Effector memory CD8-positive, alpha-beta T cell (primary cell): ENCODE measurements around the gene CROCC2.

Experiments used
- ATAC-seq: fragments of 150-1000 bp; cut with Tn5 transposase; replicated peaks from 2 replicates; pipeline ENCODE4 v1.10.0; 2021; ENCODE audit warnings: mild to moderate bottlenecking, moderate library complexity
- DNase-seq, 3 experiments: peaks; one replicate each; pipeline ENCODE4 v3.0.0; 2021
- H3K27ac Mint-ChIP-seq, 2 donors: one replicate each; pipeline ENCODE4 v1.8.0; 2022; ENCODE audit warnings: mild to moderate bottlenecking in 2 of 2, mixed read lengths in 2 of 2, moderate library complexity in 2 of 2
- H3K27me3 Mint-ChIP-seq, 2 donors: one replicate each; pipeline ENCODE4 v1.8.0; 2022; ENCODE audit warnings: mixed read lengths in 2 of 2
- H3K36me3 Mint-ChIP-seq: one replicate; pipeline ENCODE4 v1.8.0; 2022; ENCODE audit warnings: mild to moderate bottlenecking, moderate library complexity, mixed read lengths; ENCODE audit not compliant: insufficient read depth
- H3K4me1 Mint-ChIP-seq, 2 donors: one replicate each; pipeline ENCODE4 v1.8.0; 2022; ENCODE audit warnings: low read depth in 2 of 2, mixed read lengths in 2 of 2
- H3K4me3 Mint-ChIP-seq, 2 donors: one replicate each; pipeline ENCODE4 v1.8.0; 2022; ENCODE audit warnings: mild to moderate bottlenecking in 2 of 2, mixed read lengths in 2 of 2, moderate library complexity in 2 of 2
- H3K9me3 Mint-ChIP-seq, 2 donors: one replicate each; pipeline ENCODE4 v1.8.0; 2022; ENCODE audit warnings: mixed read lengths in 2 of 2

CROCC2 gene

DNA sequence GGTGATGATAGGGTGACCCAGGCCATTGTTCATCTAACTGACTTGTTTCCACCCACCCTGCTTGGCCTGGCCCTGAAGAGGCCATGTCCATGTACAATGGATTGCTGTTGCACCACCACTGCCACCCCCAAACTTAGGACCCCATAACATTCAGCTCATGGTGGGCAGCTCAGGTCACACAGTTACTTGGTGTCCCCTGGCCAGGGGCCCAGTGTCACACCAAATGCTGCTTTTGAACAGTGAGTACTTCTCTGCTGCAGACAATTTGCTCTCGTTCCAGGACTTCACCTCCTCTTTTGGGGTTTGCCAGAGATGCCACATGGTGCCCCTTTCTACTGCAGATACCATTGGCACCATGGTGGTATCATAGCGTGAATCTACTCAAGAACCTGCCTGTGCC is 21.9 kb upstream of the CROCC2 start:
- Mint-ChIP-seq H3K4me1 (no peaks in the 10 kb centered on the region), H3K27me3 (no peaks in the 10 kb centered on the region), H3K36me3 (no peaks in the 10 kb centered on the region), H3K27ac (no peak overlapping the region), H3K9me3 (no peaks in the 10 kb centered on the region), H3K4me3 (no peak overlapping the region)
- no peak for DNase-seq
- no peak for ATAC-seq

DNA sequence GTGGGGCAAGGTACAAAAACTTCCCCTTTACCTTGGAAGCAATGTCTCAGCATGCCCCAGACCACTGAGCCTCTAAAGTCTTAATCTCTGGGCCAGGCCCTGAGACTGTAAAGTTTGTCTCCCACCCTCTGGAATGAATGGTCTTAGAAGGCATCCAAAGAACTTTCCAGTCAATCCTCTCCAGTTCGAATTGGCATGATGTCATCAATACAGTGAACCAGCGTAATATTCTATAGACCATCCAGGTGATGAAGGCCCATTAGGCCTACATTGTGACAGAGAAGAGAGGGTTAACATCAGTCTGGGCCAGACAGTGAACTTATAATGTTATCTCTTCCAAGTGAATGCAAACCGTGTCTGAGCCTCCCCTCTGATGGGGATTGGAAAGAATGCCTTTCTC is 21.4 kb upstream of the CROCC2 start:
- H3K9me3 Mint-ChIP-seq = no peaks in the 10 kb centered on the region
- no peak overlapping the region for H3K27ac Mint-ChIP-seq
- no peaks in the 10 kb centered on the region for H3K4me1 Mint-ChIP-seq
- no peaks in the 10 kb centered on the region for H3K36me3 Mint-ChIP-seq
- no peak for ATAC-seq
- no peak for DNase-seq
- H3K4me3 Mint-ChIP-seq = no peak overlapping the region
- H3K27me3 Mint-ChIP-seq = no peaks in the 10 kb centered on the region

DNA sequence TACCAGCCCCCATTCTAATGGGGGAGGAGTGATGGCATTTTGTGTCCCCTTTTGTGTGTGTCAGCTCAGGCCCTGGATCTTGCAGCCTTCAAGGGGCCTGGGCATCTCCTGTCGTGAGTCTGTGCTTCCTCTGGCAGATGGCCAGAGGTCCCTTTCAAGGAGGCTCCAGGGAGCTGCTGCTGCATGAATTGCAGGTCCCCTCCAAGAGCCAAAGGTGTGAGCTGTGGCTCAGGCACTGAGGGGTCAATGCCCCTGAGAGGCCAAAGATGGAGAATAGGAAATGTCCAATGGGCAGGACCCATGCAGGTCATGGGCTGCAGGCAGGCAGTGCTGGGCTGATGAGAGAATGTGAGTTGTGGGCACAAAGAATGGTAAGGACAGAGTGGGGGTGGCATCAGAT is 20.6 kb upstream of the CROCC2 start:
- ATAC-seq (no peak), DNase-seq (no peak)
- Mint-ChIP-seq H3K9me3 (no peaks in the 10 kb centered on the region), H3K27me3 (no peaks in the 10 kb centered on the region), H3K27ac (no peak overlapping the region), H3K4me3 (no peak overlapping the region), H3K4me1 (no peaks in the 10 kb centered on the region), H3K36me3 (no peaks in the 10 kb centered on the region)

DNA sequence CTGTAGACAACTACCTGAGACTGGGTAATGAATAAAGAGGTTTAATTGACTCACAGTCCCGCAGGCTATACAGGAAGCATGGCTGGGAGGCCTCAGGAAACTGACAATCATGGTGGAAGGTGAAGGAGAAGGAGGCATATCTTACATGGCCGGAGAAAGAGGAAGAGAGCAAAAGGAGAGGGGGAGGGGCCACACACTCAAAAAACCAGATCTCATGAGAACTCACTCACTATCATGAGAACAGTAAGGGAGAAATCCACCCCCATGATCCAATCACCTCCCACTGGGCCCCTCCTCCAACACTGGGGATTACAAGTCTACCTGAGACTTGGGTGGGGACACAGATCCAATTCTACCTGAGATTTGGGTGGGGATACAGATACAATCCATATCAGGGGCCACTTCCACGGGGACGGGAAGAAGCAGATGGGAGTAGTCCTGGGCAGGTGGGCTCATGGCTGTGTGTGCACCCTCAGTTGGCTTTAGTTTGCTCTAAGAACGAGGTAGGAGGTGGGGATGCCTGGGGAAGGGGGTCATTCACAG is 20.0 kb upstream of the CROCC2 start:
- no peak for DNase-seq
- no peak for ATAC-seq
- Mint-ChIP-seq H3K4me3 (no peak overlapping the region), H3K27ac (no peak overlapping the region), H3K4me1 (no peaks in the 10 kb centered on the region), H3K9me3 (no peaks in the 10 kb centered on the region), H3K27me3 (no peaks in the 10 kb centered on the region), H3K36me3 (no peaks in the 10 kb centered on the region)

- no peak overlapping the region for H3K4me3 Mint-ChIP-seq
- peak overlapping the region in 1 of 2 donors; percentile 51 for H3K27ac Mint-ChIP-seq
- ATAC-seq (no peak), DNase-seq (no peak)
- H3K27me3 Mint-ChIP-seq = no peaks in the 10 kb centered on the region
- H3K4me1 Mint-ChIP-seq = no peaks in the 10 kb centered on the region
- H3K9me3 Mint-ChIP-seq = no peaks in the 10 kb centered on the region
- no peaks in the 10 kb centered on the region for H3K36me3 Mint-ChIP-seq
Observed at GRCh38 chr2:240886678-240887609, 19.2 kb upstream of the CROCC2 start.

GRCh38 chr2:240887631-240888030 is 18.5 kb upstream of the CROCC2 start:
- Mint-ChIP-seq H3K27ac (peak overlapping the region in 1 of 2 donors; percentile 51), H3K36me3 (no peaks in the 10 kb centered on the region), H3K4me3 (no peak overlapping the region), H3K4me1 (no peaks in the 10 kb centered on the region), H3K9me3 (no peaks in the 10 kb centered on the region), H3K27me3 (no peaks in the 10 kb centered on the region)
- DNase-seq = no peak
- ATAC-seq = no peak

DNA sequence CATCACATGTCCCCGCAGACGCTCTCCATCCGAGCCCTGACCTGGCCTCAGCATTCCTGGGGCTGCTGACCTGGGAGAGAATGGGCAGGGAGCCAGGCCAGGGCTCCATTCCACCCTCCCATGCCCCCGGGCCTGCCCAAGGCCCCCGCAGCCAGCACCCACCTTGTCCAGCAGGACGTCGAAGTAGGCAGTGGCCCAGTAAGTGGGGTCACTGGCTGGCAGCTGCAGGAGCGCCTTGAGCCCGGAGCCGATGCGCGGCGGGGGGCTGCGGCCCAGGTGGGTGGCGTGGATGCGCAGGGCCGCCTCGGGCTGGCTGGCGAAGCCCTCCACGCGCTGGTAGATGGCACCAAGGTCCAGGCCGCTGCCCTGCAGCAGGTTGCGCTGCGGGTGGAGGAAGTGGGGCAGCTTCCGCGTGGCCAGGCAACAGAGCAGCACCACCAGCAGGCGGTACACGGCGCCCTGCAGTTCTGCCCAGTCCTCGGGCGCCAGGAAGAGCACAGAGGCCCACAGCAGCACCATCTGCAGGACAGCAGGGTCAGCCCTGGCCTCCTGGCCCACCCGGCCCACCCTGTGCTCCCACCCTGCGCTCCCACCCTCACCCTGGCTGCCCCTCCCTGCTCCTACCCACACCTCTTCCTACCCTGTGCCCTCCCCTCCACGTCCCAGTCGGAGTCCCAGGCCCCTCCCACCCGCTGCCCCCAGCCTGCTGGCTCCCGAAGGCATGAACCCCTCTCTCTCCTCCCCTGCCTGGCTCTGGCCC is 17.8 kb upstream of the CROCC2 start:
- H3K4me1 Mint-ChIP-seq = no peaks in the 10 kb centered on the region
- H3K27me3 Mint-ChIP-seq = no peaks in the 10 kb centered on the region
- DNase-seq (no peak), ATAC-seq (no peak)
- H3K27ac Mint-ChIP-seq = no peak overlapping the region
- no peaks in the 10 kb centered on the region for H3K9me3 Mint-ChIP-seq
- H3K4me3 Mint-ChIP-seq = no peak overlapping the region
- H3K36me3 Mint-ChIP-seq = no peaks in the 10 kb centered on the region

DNA sequence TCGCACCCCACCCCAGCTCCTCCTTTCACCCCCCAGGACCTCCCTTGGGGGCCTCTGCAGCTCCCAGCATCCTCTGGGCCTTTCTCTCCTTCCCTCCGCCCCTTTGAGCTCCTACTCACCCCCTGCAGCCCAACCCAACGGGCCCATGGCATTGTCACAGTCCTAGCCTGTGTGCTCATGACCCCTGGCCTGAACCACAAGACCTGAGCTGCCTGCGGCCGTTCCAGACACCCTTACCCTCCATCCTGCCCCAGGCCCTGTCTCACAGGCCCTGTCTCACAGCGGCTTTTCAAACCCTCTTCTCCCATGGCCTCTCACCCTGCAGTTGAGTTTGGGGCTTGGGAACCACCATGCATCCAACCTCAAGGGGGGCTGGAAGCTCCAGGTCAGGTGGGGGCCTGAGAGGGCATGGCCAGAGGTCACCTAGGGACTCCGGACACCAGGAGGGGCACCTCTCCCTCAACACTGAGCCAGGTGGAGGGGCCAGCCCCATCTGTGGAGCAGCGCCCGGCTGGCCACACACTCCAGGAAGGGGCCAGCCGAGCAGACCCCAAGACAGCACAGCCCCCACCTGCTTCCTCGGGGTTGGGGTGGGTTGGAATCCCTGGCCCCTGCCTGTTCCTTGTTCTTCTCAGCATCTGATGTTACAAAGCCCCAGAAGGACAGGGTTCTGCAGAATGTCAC is 17.1 kb upstream of the CROCC2 start:
- Mint-ChIP-seq H3K4me1 (peaks cover 0 to 3% of the 10 kb centered on the region in 2 donors), H3K9me3 (no peaks in the 10 kb centered on the region), H3K27ac (no peak overlapping the region), H3K4me3 (no peak overlapping the region), H3K36me3 (no peaks in the 10 kb centered on the region), H3K27me3 (no peaks in the 10 kb centered on the region)
- ATAC-seq (no peak), DNase-seq (no peak)

GRCh38 chr2:240889601-240890560 is 16.3 kb upstream of the CROCC2 start:
- Mint-ChIP-seq H3K36me3 (no peaks in the 10 kb centered on the region), H3K9me3 (no peaks in the 10 kb centered on the region), H3K27me3 (no peaks in the 10 kb centered on the region), H3K27ac (no peak overlapping the region), H3K4me1 (peaks cover 0 to 3% of the 10 kb centered on the region in 2 donors), H3K4me3 (no peak overlapping the region)
- no peak for ATAC-seq
- DNase-seq = no peak

DNA sequence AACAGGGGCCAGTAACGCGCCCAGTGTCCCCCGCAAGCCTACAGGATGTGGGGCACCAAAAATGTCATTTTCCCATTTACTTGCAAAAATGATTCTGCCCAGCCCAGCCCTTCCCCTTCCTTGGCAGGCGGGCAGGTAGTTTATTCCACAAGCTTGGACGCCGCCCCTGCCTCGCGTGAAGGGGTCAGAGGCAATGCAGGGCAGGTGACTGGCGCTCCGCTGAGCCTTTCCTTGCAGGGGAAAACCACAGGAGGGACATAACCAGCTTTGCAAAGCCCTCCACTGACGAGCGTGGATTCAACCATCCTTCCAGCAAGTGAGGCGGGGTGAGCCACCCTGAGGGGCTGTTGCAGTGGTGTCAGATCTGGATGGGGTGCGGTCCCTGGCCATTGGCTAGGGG is 15.4 kb upstream of the CROCC2 start:
- Mint-ChIP-seq H3K4me1 (peaks cover 0 to 3% of the 10 kb centered on the region in 2 donors), H3K27ac (no peak overlapping the region), H3K4me3 (no peak overlapping the region), H3K27me3 (no peaks in the 10 kb centered on the region), H3K36me3 (no peaks in the 10 kb centered on the region), H3K9me3 (no peaks in the 10 kb centered on the region)
- no peak for ATAC-seq
- DNase-seq = no peak

DNA sequence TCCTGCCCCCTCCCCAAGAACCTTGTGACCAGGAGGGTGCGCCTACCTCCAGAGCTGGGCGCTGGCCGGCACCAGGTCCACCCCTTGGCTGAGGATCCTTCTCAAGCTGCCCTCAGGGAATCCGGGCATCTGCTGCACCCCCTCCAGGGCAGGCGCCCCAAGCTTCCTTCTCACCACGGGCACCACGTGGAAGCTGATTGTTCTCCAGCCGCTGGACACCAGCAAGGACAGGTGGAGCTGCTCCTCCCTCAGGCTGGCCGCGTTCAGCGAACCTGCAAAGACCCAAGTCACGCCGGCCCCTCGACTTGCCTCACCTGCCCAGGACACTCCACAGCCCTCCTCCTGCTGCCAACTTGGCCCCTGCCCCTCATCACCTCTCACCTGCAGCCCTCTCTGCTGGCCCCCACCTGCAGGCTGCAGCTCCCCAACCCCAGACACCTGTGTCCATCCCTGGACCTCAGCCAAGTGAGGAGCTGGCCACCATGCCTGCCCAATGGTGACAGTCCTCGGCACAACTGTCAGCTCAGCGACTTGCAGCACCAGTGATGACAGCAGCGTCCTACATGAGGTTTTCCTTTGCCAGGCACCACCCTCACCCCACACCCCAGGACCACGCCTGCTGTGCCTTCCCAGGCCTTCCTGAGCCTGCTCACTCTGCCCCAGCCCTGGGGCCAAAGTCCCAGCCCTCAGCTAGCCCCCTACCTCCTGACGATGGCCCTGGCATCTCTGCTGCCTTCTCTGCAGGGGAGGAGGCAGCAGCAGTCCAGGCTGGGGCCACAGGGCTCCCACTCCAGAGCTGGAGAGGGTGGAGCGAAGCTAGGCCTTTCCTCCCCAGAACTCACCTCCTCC is 14.4 kb upstream of the CROCC2 start:
- Mint-ChIP-seq H3K36me3 (no peaks in the 10 kb centered on the region), H3K27me3 (no peaks in the 10 kb centered on the region), H3K4me1 (peaks cover 0 to 3% of the 10 kb centered on the region in 2 donors), H3K9me3 (no peaks in the 10 kb centered on the region), H3K27ac (no peak overlapping the region), H3K4me3 (no peak overlapping the region)
- no peak for ATAC-seq
- no peak for DNase-seq

DNA sequence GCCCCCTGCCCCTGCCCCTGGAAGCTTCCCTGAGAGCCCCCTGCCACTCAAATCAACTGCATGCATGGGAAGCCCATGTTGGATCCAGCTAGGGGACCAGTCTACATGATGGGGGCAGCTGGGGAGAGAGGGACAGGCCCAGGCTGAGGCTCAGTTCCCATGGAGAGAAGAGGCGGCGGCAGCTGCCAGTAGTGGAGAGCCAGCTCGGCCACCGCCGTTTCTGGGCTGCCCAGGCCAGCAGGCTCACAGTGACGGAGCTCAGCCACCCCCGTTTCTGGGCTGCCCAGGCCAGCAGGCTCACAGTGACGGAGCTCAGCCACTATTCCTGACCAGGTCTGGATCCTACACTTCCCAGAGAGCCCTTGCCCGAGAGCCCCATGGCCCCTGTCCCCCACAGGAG is 13.8 kb upstream of the CROCC2 start:
- Mint-ChIP-seq H3K27ac (no peak overlapping the region), H3K9me3 (no peaks in the 10 kb centered on the region), H3K36me3 (no peaks in the 10 kb centered on the region)

More for the DNA sequence above, 13.8 kb upstream of the CROCC2 start:
- Mint-ChIP-seq H3K27me3 (peaks cover 2% of the 10 kb centered on the region in 2 donors), H3K4me1 (peaks cover 0 to 3% of the 10 kb centered on the region in 2 donors), H3K4me3 (no peak overlapping the region)
- DNase-seq (no peak), ATAC-seq (no peak)
